B cell (primary cell): ENCODE data around the gene SLC3A2. TPM values are rescaled to one million over a fixed set of nuclear protein-coding genes. Genes with fewer than 3 reads are reported as not detected.
"Not testable (repeated sequence)": the region's sequence is repeated elsewhere in the genome, so short reads cannot be mapped to it uniquely, and the experiment has no call there.

Source experiments
- ATAC-seq: fragments of 200-7000 bp; cut with Tn5 transposase; one replicate; pipeline ENCODE4 v1.10.0; 2021; ENCODE audit warnings: low read depth, mild to moderate bottlenecking, moderate number of reproducible peaks, moderate library complexity
- CTCF ChIA-PET: fragments of 350-600 bp; sonication (Branson Sonifier 250); formaldehyde crosslinking; loops from one replicate; lab custom pipeline; 2021; ENCODE audit warnings: antibody characterized with exemption, inconsistent platforms; lab: Charles Lee
- POLR2A ChIA-PET: fragments of 350-600 bp; sonication (Branson Sonifier 250); formaldehyde crosslinking; loops from one replicate; lab custom pipeline; 2021; ENCODE audit warnings: antibody characterized with exemption; lab: Charles Lee
- DNase-seq: peaks from one replicate; pipeline ENCODE4 v3.0.0; 2013
- H2AFZ ChIP-seq: 2 replicates; pipeline ENCODE4 v1.6.1; 2012; ENCODE audit warnings: mild to moderate bottlenecking, low read depth, low read length; ENCODE audit not compliant: insufficient read depth, poor library complexity, severe bottlenecking
- H3K27ac ChIP-seq, 2 donors: 1 replicate in 1 of 2; 2 replicates in 1 of 2; pipeline ENCODE4 v1.5.1; 2012 to 2013; ENCODE audit warnings: low read length in 2 of 2, mild to moderate bottlenecking in 2 of 2, moderate library complexity in 1 of 2
- H3K27me3 ChIP-seq, 4 experiments: fragments of 200-600 bp in 1 of 4; sonication (generic) in 1 of 4; replicated peaks in 1 of 4; 1 replicate in 2 of 4; 2 replicates in 2 of 4; pipeline versions ENCODE4 v1.6.1 to v1.7.0; 2013 to 2016; ENCODE audit warnings: low read length in 3 of 4, mild to moderate bottlenecking in 2 of 4, mixed read lengths in 1 of 4, moderate library complexity in 1 of 4; ENCODE audit not compliant: insufficient read depth in 4 of 4, control insufficient read depth in 3 of 4; ENCODE audit errors: control extremely low read depth in 1 of 4
- H3K36me3 ChIP-seq, 2 experiments: replicated peaks in 1 of 2; 1 replicate in 1 of 2; 2 replicates in 1 of 2; pipeline versions ENCODE4 v1.6.1 to v1.7.1; 2013; ENCODE audit warnings: low read length in 1 of 2; ENCODE audit not compliant: insufficient read depth in 2 of 2, control insufficient read depth in 1 of 2; ENCODE audit errors: control extremely low read depth in 1 of 2, extremely low read depth in 1 of 2
- H3K4me1 ChIP-seq, 2 donors: fragments of 200-600 bp in 1 of 2; sonication (generic) in 1 of 2; 1 replicate in 1 of 2; 2 replicates in 1 of 2; pipeline versions ENCODE4 v1.5.1 to v1.6.1; 2013 to 2017; ENCODE audit warnings: low read length in 2 of 2; ENCODE audit not compliant: control insufficient read depth in 2 of 2, insufficient read depth in 2 of 2
- H3K4me2 ChIP-seq: replicated peaks from 2 replicates; pipeline ENCODE3; 2012; ENCODE audit warnings: mild to moderate bottlenecking, low read depth, low read length; ENCODE audit not compliant: poor library complexity, severe bottlenecking
- H3K4me3 ChIP-seq, 5 experiments: fragments of 200-600 bp in 1 of 5; sonication (generic) in 1 of 5; 1 replicate in 3 of 5; 2 replicates in 2 of 5; pipeline versions ENCODE4 v1.5.1 to v1.7.0; 2011 to 2016; ENCODE audit warnings: low read length in 4 of 5, mild to moderate bottlenecking in 4 of 5, low read depth in 2 of 5, control low read depth in 1 of 5, moderate library complexity in 1 of 5; ENCODE audit not compliant: insufficient read depth in 1 of 5; ENCODE audit errors: control extremely low read depth in 1 of 5, extremely low read depth in 1 of 5
- H3K79me2 ChIP-seq: fragments of 200-600 bp; sonication (generic); one replicate; pipeline ENCODE4 v1.6.0; 2016; ENCODE audit warnings: low read length; ENCODE audit not compliant: control insufficient read depth, insufficient read depth
- H3K9ac ChIP-seq: fragments of 200-600 bp; sonication (generic); 2 replicates; pipeline ENCODE4 v1.6.1; 2017; ENCODE audit warnings: mild to moderate bottlenecking, low read length, moderate library complexity
- H3K9me3 ChIP-seq, 3 donors: one replicate each; pipeline versions ENCODE4 v1.6.1 to v1.7.1; 2013; ENCODE audit warnings: low read length in 2 of 3; ENCODE audit not compliant: control insufficient read depth in 2 of 3, insufficient read depth in 1 of 3; ENCODE audit errors: control extremely low read depth in 1 of 3
- H4K20me1 ChIP-seq: 2 replicates; pipeline ENCODE4 v1.6.0; 2012; ENCODE audit warnings: mild to moderate bottlenecking, low read length; ENCODE audit not compliant: insufficient read depth, control insufficient read depth, poor library complexity, severe bottlenecking
- H3K27ac Mint-ChIP-seq: one replicate; pipeline ENCODE4 v1.8.0; 2021; ENCODE audit warnings: mixed read lengths
- H3K27me3 Mint-ChIP-seq: one replicate; pipeline ENCODE4 v1.8.0; 2021; ENCODE audit warnings: mixed read lengths
- H3K4me1 Mint-ChIP-seq: one replicate; pipeline ENCODE4 v1.8.0; 2021; ENCODE audit warnings: mixed read lengths
- H3K4me3 Mint-ChIP-seq: one replicate; pipeline ENCODE4 v1.8.0; 2021; ENCODE audit warnings: mixed read lengths
- H3K9me3 Mint-ChIP-seq: one replicate; pipeline ENCODE4 v1.8.0; 2022; ENCODE audit warnings: mixed read lengths; ENCODE audit not compliant: insufficient read depth
- CTCF ChIP-seq: fragments of 200-600 bp; IDR thresholded peaks from one replicate; pipeline ENCODE4 v1.8.0; 2022; ENCODE audit warnings: antibody characterized with exemption, mild to moderate bottlenecking
- EZH2 ChIP-seq: IDR thresholded peaks from 2 replicates; pipeline ENCODE4 v1.6.1; 2012; ENCODE audit warnings: borderline replicate concordance, low read depth, mild to moderate bottlenecking, moderate library complexity, low read length; ENCODE audit not compliant: insufficient read depth, poor library complexity, severe bottlenecking
- WGBS: methylation state at CpG from one replicate; pipeline ENCODE4 v1.1.5; 2013; ENCODE audit warnings: missing lambda C conversion rate; ENCODE audit not compliant: insufficient coverage; 5-methylcytosine and 5-hydroxymethylcytosine counted together
- intact Hi-C: fragments of 100-400 bp; cut with micrococcal nuclease; formaldehyde crosslinking; loops from one replicate; pipeline ENCODE4 v1.10.0; 2022
- polyA plus RNA-seq: library from polyadenylated mRNA; depleted of rRNA; stranded (reverse); fragments of >200 nt; gene quantifications from 2 replicates; pipeline ENCODE4 v1.2.3, GENCODE V29; 2012
- total RNA-seq, 2 donors: library from RNA; stranded (reverse); fragments of 120-200 nt in 1 of 2; gene quantifications; 1 replicate in 1 of 2; 2 replicates in 1 of 2; pipeline versions ENCODE4 v1.2.3 to v1.2.4, GENCODE V29; 2013 to 2022

Gene SLC3A2
- total and polyA plus RNA-seq, 2 donors (not counting 1 experiment from before 2014, with no cell fraction given) = 92.0 to 148 TPM

- Histone ChIP-seq H2AFZ (no peak overlapping the region), H3K9me3 (no peaks in the 10 kb centered on the region), H3K4me2 (no peak overlapping the region), H3K36me3 (no peaks in the 10 kb centered on the region), H3K27ac (no peak overlapping the region), H4K20me1 (no peaks in the 10 kb centered on the region), H3K4me3 (no peak overlapping the region), H3K9ac (no peak overlapping the region), H3K4me1 (peaks cover 4 to 24% of the 10 kb centered on the region in 2 donors), H3K27me3 (no peaks in the 10 kb centered on the region), H3K79me2 (peaks cover 26% of the 10 kb centered on the region)
- DNase-seq = no peak
- Mint-ChIP-seq H3K27me3 (no peaks in the 10 kb centered on the region), H3K9me3 (no peaks in the 10 kb centered on the region), H3K27ac (no peak overlapping the region), H3K4me3 (no peak overlapping the region), H3K4me1 (peaks cover 19% of the 10 kb centered on the region)
- TF ChIP-seq CTCF (no peak), EZH2 (no peak)
- ChIA-PET POLR2A (interaction anchor here (0.7 to 2.0 kb wide), 4 partner anchors 57 to 1117 kb away, joined by 3 to 7 read pairs (median 4); partner anchors contain the start of genes C11orf98 and CSKMT), CTCF (interaction anchor here (0.6 to 8.0 kb wide), 14 partner anchors 11 to 300 kb away, joined by 3 to 101 read pairs (median 4); partner anchors contain the start of genes BSCL2, NXF1, SLC3A2 and STX5)
- intact Hi-C loops = loop anchor here (5.0 kb wide), 1 partner anchor 269 kb away; the partner anchor contains the start of gene TUT1
- WGBS = 80% methylated on average over 3 of the region's 5 CpGs
- ATAC-seq = no peak
These were observed 19.7 kb upstream of the SLC3A2 start for GRCh38 chr11:62860835-62861563.

DNA sequence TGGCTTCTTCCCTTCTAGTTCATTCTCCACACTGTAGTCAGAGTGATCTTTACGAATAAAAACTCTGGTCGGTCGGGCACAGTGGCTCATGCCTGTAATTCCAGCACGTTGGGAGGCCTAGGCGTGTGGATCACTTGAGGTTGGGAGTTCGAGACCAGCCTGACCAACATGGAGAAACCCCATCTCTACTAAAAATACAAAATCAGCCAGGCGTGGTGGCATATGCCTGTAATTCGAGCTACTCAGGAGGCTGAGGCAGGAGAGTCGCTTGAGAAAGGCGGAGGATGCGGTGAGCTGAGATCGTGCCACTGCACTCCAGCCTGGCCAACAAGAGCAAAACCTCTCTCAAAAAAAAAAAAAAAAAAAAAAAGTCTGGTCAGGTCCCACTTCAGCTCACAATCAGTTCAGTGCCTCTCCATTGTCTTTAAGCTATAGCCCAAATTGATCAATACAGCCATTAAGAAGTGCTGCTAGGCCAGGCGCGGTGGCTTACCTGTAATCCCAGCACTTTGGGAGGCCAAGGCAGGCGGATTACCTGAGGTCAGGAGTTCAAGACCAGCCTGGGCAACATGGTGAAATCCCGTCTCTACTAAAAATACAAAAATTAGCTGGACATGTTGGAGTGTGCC lies 19.0 kb upstream of the SLC3A2 start:
- H4K20me1 ChIP-seq, H3K27me3 Mint-ChIP-seq, H3K4me2 ChIP-seq, H3K9me3 ChIP-seq, H3K36me3 ChIP-seq, H3K9ac ChIP-seq, H3K27ac Mint-ChIP-seq, DNase-seq, H3K4me3 ChIP-seq, H2AFZ ChIP-seq, H3K9me3 Mint-ChIP-seq, ATAC-seq, H3K27me3 ChIP-seq, H3K4me3 Mint-ChIP-seq, H3K27ac ChIP-seq: not testable (repeated sequence)
- H3K4me1 Mint-ChIP-seq = peaks cover 13% of the 10 kb centered on the region
- 100% methylated on average over 6 of the region's 16 CpGs for WGBS
- CTCF ChIA-PET = interaction anchor here (0.6 to 8.0 kb wide), 25 partner anchors 9 to 467 kb away, joined by 3 to 101 read pairs (median 3); partner anchors contain the start of genes BSCL2, NXF1, POLR2G and SLC3A2
- H3K4me1 ChIP-seq = peaks cover 0 to 18% of the 10 kb centered on the region in 2 donors
- POLR2A ChIA-PET = interaction anchor here (0.7 to 2.0 kb wide), 5 partner anchors 21 to 1176 kb away, joined by 3 to 7 read pairs (median 5); no protein-coding TSS in a partner anchor
- intact Hi-C loops = loop anchor here (1.0 to 5.0 kb wide), 10 partner anchors 20 to 437 kb away; partner anchors contain the start of genes EEF1G, HNRNPUL2, NXF1 and TMEM223
- peaks cover 19% of the 10 kb centered on the region for H3K79me2 ChIP-seq
